HepG2 (cell line): ENCODE measurements around the gene FBF1. TPM values are rescaled to one million over a fixed set of nuclear protein-coding genes. Genes with fewer than 3 reads are reported as not detected.
A peak's percentile ranks its signal among the peaks of the same experiment; 100 is the strongest.

Experiments used
- AKAP8 ChIP-seq: sonication (generic); formaldehyde crosslinking; IDR thresholded peaks from 2 replicates; pipeline ENCODE4 v1.5.1; 2020; ENCODE audit warnings: mild to moderate bottlenecking, missing genetic modification reagents
- ASH2L ChIP-seq: fragments of 300-600, 200-600 bp; sonication (generic); IDR thresholded peaks from 2 replicates; pipeline ENCODE4 v1.7.0; 2017; ENCODE audit warnings: low read depth, mild to moderate bottlenecking, moderate library complexity, mixed read lengths, low read length; ENCODE audit not compliant: insufficient read length
- CEBPB ChIP-seq: IDR thresholded peaks from 2 replicates; pipeline ENCODE4 v1.6.1; 2011; ENCODE audit warnings: low read depth, low read length, improper control_type of control experiment, borderline replicate concordance
- ELF3 ChIP-seq: IDR thresholded peaks from 2 replicates; pipeline ENCODE4 v1.6.1; 2016; ENCODE audit warnings: missing genetic modification reagents, missing compliant biosample characterization
- GZF1 ChIP-seq: sonication (generic); formaldehyde crosslinking; IDR thresholded peaks from 2 replicates; pipeline ENCODE4 v1.5.1; 2020; ENCODE audit warnings: mild to moderate bottlenecking, missing genetic modification reagents
- HDAC1 ChIP-seq: sonication (generic); formaldehyde crosslinking; IDR thresholded peaks from 2 replicates; pipeline ENCODE4 v1.5.1; 2020; ENCODE audit warnings: mild to moderate bottlenecking, missing genetic modification reagents
- KDM5B ChIP-seq: sonication (generic); formaldehyde crosslinking; IDR thresholded peaks from 2 replicates; pipeline ENCODE4 v1.4.0; 2020; ENCODE audit warnings: missing genetic modification reagents, mild to moderate bottlenecking, borderline replicate concordance
- MIER3 ChIP-seq: IDR thresholded peaks from 2 replicates; pipeline ENCODE4 v1.6.1; 2016; ENCODE audit warnings: missing compliant biosample characterization, borderline replicate concordance
- MLLT10 ChIP-seq: sonication (generic); formaldehyde crosslinking; IDR thresholded peaks from 2 replicates; pipeline ENCODE4 v1.4.0; 2020; ENCODE audit warnings: missing genetic modification reagents
- MXD4 ChIP-seq: IDR thresholded peaks from 2 replicates; pipeline ENCODE4 v1.6.1; 2016; ENCODE audit warnings: mild to moderate bottlenecking, missing biosample characterization, missing genetic modification reagents
- PHF21A ChIP-seq: sonication (generic); formaldehyde crosslinking; IDR thresholded peaks from 2 replicates; pipeline ENCODE4 v1.5.0; 2020; ENCODE audit warnings: mild to moderate bottlenecking, missing genetic modification reagents
- RORA ChIP-seq: sonication (generic); formaldehyde crosslinking; IDR thresholded peaks from 2 replicates; pipeline ENCODE4 v1.5.0; 2020; ENCODE audit warnings: mild to moderate bottlenecking, missing genetic modification reagents, moderate library complexity
- SMARCC2 ChIP-seq: fragments of 450-650 bp; IDR thresholded peaks from 2 replicates; pipeline ENCODE4 v1.6.1; 2017; ENCODE audit warnings: antibody characterized with exemption, mild to moderate bottlenecking
- SRSF1 ChIP-seq: fragments of 200-400 bp; formaldehyde crosslinking; optimal IDR thresholded peaks from 2 replicates; pipeline ENCODE3; 2017; ENCODE audit warnings: mild to moderate bottlenecking, low read depth, low read length, moderate library complexity
- TAF15 ChIP-seq: fragments of 200-400 bp; formaldehyde crosslinking; IDR thresholded peaks from one replicate; pipeline ENCODE4 v1.6.1; 2018; ENCODE audit warnings: mild to moderate bottlenecking, low read depth, low read length; ENCODE audit not compliant: poor library complexity, severe bottlenecking
- TCF12 ChIP-seq, 2 experiments: fragments of 450-650 bp in 1 of 2; sonication (generic) in 1 of 2; formaldehyde crosslinking in 1 of 2; IDR thresholded peaks; 2 replicates each; pipeline versions ENCODE4 v1.6.1 to v1.8.0; 2017 to 2022; ENCODE audit warnings: antibody characterized with exemption in 1 of 2, mild to moderate bottlenecking in 1 of 2, missing genetic modification reagents in 1 of 2, moderate library complexity in 1 of 2
- THAP11 ChIP-seq: IDR thresholded peaks from 2 replicates; pipeline ENCODE4 v1.6.1; 2016; ENCODE audit warnings: missing biosample characterization, missing genetic modification reagents
- ZNF333 ChIP-seq: sonication (generic); formaldehyde crosslinking; IDR thresholded peaks from 2 replicates; pipeline ENCODE4 v1.4.0; 2020; ENCODE audit warnings: mild to moderate bottlenecking, missing genetic modification reagents, borderline replicate concordance
- ZNF891 ChIP-seq: sonication (generic); formaldehyde crosslinking; IDR thresholded peaks from 2 replicates; pipeline ENCODE4 v1.5.0; 2020; ENCODE audit warnings: mild to moderate bottlenecking, missing genetic modification reagents
- polyA plus RNA-seq, 8 experiments: library from polyadenylated mRNA; depleted of rRNA in 3 of 8; stranded (reverse) in 7 of 8; unstranded in 1 of 8; fragments of >200 nt; fragmentation: Illumina TruSeq in 4 of 8; extraction: Trizol in 4 of 8; gene quantifications; 2 replicates each; pipeline versions ENCODE4 v1.2.1 to v1.2.3, GENCODE V29; 2011 to 2016; ENCODE audit warnings: low read depth in 4 of 8, missing spikeins in 1 of 8, mixed read lengths in 1 of 8; ENCODE audit not compliant: insufficient read depth in 1 of 8
- total RNA-seq, 5 experiments: library from RNA; depleted of rRNA; stranded (reverse); fragments of >200 nt; fragmentation: Illumina TruSeq; extraction: Trizol; gene quantifications; 2 replicates each; pipeline ENCODE4 v1.2.3, GENCODE V29; 2016; ENCODE audit warnings: low read depth in 1 of 5
- TF ChIP-seq, protein P1 (sequence below): sonication (generic); formaldehyde crosslinking; IDR thresholded peaks from 2 replicates; pipeline ENCODE4 v1.8.0; 2022; ENCODE audit warnings: missing genetic modification reagents, mild to moderate bottlenecking, moderate library complexity, borderline replicate concordance
- TF ChIP-seq, protein P2 (sequence below): sonication (generic); formaldehyde crosslinking; IDR thresholded peaks from 2 replicates; pipeline ENCODE4 v1.4.0; 2020; ENCODE audit warnings: missing genetic modification reagents

The FBF1 gene
- total and polyA plus RNA-seq, 2 of the 13 experiments (the other 11 are each of a cell fraction or from before 2014, with no cell fraction given), result 2.4 to 8.1 TPM

DNA sequence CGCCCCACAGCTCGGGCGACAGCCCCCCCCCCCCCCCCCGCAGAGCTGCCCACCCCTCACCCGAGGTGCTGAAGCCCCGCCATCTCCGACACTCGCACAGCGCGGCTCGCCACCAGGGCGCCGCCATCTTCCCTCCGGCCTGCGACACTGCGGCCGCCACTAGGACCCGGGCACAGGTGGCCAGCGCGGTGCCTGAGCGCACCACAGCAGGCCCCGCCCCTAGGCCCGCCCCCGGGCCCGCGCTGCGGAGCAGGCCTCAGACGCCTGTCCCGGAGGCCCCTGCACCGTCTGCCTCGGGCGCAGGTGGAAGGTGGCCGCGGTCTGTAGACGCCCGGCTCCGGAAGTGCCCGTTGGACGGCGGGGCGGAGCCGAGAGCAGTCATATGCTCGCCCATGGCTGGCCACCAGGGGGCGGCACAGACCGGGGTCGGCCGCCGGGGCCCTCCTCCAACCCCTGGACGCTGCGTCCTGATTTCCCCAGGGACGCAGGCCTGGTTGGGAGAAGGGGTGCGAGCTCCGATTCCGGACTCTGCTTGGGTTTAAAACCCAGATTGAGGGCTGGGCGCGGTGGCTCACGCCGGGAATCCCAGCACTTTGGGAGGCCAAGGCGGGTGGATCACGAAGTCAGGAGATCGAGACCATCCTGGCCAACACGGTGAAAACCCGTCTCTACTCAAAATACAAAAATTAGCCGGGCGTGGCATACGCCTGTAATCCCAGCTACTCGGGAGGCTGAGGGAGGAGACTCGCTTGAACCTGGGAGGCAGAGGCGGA lies 35.9 kb downstream of the FBF1 start, which contains the start of gene MRPL38 (continued):
- TF ChIP-seq, protein P1, sequence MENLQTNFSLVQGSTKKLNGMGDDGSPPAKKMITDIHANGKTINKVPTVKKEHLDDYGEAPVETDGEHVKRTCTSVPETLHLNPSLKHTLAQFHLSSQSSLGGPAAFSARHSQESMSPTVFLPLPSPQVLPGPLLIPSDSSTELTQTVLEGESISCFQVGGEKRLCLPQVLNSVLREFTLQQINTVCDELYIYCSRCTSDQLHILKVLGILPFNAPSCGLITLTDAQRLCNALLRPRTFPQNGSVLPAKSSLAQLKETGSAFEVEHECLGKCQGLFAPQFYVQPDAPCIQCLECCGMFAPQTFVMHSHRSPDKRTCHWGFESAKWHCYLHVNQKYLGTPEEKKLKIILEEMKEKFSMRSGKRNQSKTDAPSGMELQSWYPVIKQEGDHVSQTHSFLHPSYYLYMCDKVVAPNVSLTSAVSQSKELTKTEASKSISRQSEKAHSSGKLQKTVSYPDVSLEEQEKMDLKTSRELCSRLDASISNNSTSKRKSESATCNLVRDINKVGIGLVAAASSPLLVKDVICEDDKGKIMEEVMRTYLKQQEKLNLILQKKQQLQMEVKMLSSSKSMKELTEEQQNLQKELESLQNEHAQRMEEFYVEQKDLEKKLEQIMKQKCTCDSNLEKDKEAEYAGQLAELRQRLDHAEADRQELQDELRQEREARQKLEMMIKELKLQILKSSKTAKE, result peak; percentile 95
- TF ChIP-seq, protein P2, sequence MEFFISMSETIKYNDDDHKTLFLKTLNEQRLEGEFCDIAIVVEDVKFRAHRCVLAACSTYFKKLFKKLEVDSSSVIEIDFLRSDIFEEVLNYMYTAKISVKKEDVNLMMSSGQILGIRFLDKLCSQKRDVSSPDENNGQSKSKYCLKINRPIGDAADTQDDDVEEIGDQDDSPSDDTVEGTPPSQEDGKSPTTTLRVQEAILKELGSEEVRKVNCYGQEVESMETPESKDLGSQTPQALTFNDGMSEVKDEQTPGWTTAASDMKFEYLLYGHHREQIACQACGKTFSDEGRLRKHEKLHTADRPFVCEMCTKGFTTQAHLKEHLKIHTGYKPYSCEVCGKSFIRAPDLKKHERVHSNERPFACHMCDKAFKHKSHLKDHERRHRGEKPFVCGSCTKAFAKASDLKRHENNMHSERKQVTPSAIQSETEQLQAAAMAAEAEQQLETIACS, result peak; percentile 63
- TF ChIP-seq MXD4, result peak; percentile 93; the same call in 1 of the 2 replicates
- TF ChIP-seq RORA (CRISPR knock-in tag), result no peak
- TF ChIP-seq TCF12 (IDR thresholded peaks at IDR 0.05), result no peak
- peak; percentile 92; the same call in 1 of the 2 replicates for TF ChIP-seq TCF12 (CRISPR knock-in tag; IDR thresholded peaks at IDR 0.05)
- peak; percentile 81 for TF ChIP-seq AKAP8 (CRISPR knock-in tag)
- peak; percentile 94 for TF ChIP-seq THAP11 (CRISPR knock-in tag)
- peak; percentile 82 for TF ChIP-seq GZF1
- TF ChIP-seq SMARCC2, result no peak
- peak; percentile 96 for TF ChIP-seq KDM5B (CRISPR knock-in tag)
- TF ChIP-seq ELF3, result peak; percentile 93
- peak; percentile 91 for TF ChIP-seq ZNF333
- peak; percentile 99 for TF ChIP-seq PHF21A (CRISPR knock-in tag)
- TF ChIP-seq SRSF1, result no peak
- peak; percentile 93 for TF ChIP-seq ZNF891 (CRISPR knock-in tag)
- no peak for TF ChIP-seq MLLT10 (CRISPR knock-in tag)
- TF ChIP-seq HDAC1 (CRISPR knock-in tag), result peak; percentile 92
- no peak for TF ChIP-seq TAF15
- TF ChIP-seq ASH2L, result no peak
- TF ChIP-seq CEBPB, result no peak
- peak; percentile 97 for TF ChIP-seq MIER3
